GM23248 (cell line): ENCODE results near the gene RAI1.

ENCODE experiments used
- EZH2 ChIP-seq: fragments of 200-600 bp; sonication (generic); IDR thresholded peaks from 2 replicates; pipeline ENCODE4 v1.6.1; 2018; ENCODE audit warnings: antibody characterized with exemption, mild to moderate bottlenecking; ENCODE audit not compliant: insufficient read depth, poor library complexity, severe bottlenecking
- EZH2phosphoT487 ChIP-seq: fragments of 200-600 bp; sonication (generic); IDR thresholded peaks from 2 replicates; pipeline ENCODE4 v1.6.1; 2018; ENCODE audit warnings: antibody characterized with exemption, moderate library complexity, mild to moderate bottlenecking, low read depth; ENCODE audit not compliant: insufficient read depth

DNA sequence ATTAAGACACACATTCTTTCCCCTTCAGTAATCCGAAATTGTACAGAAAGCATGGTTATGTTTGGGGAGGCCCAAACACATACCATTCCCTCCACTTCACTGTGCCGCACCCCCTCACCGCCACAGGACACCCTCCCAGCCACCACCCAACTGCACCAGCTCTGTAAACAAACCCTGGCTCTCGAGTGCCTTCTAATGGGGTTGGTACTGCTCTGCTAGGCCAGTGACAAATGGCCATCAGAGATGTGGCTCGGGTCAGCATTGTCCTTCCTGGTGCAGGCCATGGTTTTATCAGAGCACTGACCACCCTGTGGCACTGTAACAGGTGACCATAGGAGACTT is 179.5 kb downstream of the RAI1 start:
- no peak for TF ChIP-seq EZH2
- no peak for TF ChIP-seq EZH2phosphoT487
